Measurements from ENCODE around the gene SULT4A1.

Gene SULT4A1

DNA sequence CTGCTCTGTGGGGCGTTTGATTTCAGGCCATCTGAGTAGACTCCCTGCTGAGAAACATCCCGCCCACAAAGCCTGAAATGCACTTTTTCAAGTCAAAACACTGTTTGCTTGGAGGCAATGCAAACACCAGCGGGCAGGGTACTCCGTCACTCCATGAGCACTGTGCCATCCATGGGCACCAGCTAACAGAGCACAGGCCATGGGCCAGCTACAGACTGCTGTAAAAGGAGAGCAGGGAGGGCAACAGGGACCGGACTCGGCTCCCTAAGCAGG, 33.7 kb downstream of the SULT4A1 start:
- DNase-seq (ENCODE audit: low spot score) = no peak

DNA sequence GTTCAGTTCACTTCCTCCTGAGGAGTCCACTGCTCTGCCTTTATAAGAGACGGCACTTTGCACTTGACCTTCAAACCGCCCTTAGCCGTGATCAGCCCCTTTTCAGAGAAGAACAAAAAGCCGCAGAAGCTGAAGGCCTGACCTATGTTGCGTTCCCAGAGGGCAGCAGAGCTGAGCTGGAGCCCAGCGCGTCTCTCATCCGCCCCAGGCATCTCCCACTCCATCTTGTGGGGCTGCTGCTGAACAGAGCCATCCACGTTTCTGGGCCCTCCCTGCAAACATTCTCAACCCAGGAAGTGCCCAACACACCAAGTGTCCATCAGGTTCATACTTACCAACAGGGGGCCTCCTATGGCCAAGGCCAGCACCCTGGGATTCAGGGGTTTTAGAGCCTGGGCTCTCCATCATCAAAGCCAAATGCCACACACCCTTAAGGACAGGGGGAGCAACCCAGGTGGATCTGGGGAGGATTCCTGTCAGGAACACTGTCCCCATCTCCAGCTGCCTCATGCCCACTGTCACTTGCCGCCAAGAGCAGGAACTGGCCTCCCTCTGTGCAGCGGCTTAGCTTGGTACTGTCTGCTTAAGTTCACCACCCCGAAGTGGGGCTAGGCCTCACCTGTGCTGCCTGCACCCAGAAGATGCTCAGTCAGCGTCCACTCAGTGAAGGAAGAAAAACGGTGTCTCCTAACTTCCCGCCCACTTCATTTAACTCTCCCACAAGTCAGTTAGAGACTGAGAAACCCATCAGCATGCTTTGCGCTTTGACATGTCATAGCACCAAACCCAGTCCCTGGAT, 34.2 kb downstream of the SULT4A1 start:
- DNase-seq (ENCODE audit: low spot score) = no peak

DNA sequence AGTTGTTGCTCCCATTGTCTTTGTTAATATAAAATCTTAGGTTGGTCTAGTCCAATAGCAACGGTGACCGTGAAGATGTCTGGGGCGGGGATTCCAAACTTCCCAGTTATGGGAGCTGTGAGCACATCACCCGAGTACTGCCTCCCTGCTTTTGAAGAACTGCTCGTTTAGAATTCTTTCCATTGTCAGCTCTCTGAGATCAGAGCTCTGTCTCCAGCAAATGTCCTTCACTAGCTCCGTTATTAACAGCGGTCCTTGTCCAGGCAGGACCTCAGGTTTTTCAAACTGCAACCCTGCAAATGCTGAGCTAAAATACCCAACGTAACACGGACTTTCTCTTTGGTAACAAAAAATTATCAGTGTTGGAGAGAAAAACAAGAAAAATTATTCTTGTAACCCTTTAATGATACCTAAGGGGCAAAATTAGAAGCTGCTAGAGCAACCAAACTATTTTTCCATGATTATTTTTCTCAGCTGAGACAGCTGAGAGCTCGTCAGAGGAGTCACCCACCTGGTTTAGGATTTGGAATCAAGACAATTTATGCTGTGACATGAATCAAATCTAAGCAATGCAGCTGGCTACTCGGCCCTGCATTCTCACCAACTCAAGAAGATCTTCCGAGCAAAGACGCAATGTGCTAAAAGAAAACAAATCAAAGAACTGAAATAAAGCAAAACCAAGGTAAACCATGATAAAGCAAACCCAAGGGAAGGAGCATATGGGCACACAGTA, 35.1 kb downstream of the SULT4A1 start:
- DNase-seq (ENCODE audit: low spot score) = no peak

DNA sequence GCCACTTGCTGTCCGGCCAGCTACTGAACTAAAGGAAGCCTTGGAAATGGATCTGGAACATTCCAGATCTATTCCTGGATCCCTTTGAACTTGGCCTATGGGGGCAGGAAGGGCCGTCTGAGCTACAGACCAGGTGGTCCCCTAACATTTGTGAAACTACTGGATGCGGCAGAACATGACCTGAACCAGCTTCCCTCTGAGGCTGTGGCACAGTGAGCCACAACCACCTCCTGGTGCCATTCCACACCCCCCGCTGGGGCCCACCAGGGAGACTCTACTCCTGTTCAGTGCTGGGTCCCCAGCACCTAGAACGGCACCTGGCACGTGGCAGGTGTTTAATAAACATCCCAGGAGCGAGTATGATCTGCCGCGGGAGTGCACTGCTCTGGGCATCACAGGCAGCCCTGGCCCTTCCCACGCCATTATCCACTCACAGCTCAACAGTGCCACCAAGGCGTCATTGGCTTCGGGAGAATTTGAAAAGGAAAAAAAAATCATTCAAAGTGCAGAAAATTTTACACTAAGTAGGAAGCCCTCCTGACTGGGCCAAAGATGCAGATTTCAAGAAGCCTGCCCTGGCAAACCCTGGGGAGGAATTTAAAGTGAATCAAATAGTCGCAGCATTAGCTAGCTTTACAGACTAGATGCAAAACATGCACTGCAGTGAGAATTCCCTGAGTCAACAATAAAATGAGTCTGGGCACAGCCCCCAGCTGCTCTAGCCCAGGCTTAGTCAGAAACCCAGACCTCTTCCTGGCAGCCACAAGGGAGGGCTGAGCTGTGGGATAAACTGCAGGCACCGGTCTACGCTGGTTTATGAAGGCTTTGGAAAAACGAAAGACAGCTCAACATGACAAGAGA, 35.9 kb downstream of the SULT4A1 start:
- peak; percentile 45 for DNase-seq (ENCODE audit: low spot score)

DNA sequence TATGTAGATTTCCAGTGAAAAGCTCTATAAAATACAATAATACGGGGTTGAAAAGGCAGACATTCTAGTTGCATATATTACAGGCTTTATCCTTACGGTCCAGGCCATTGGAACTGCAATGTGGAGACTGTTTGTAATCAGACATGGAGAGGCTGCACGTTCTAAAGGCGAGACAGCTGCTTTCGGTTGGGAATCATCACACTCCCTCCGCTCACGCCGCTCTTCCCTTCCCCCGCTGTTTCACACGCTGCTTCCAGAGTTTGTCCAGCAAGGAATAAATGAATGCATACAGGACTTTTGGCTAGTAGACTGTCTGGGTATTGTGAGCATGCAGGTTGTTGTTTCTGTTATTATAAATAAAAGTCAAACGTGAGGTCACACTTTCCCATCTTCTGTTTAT, 36.7 kb downstream of the SULT4A1 start:
- no peak for DNase-seq (ENCODE audit: low spot score)

- DNase-seq (ENCODE audit: low spot score) = no peak
Measured at GRCh38 chr22:43824724-43825420, 37.4 kb downstream of the SULT4A1 start.

DNA sequence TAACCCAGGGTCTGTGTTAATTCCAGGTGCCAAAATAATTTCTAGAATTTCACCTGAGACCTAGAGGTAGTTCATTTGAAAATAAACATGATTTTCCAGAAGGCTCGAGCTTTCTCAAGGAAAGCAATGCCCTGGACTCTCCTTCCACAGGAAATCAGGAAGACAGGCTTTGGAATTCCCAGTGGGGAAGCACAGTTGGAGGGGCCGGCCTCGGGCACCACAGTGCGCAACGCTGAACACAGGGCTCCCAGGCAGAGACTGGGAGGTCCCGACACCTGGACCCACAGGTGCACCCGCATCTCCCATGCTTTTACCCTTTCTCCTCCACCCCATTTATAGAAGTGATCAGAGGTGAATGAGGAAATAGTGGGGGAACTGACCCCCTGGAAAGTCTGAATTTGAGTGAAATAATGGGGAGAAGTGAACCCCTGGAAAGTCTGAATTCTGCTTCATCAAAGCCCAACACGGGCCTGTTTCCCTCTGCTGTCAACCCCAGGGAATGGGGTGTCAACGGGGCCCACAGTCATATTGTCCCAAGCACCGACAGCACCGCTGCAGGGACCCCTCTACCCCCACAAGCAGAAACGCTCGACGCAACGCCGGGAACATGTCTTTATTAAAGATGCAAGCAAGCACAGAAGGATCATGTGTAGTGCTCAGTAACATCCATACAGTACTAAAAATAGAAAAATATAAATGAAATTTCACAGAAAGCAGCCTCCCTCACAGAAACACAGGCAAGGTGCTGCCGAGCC, 38.2 kb downstream of the SULT4A1 start:
- no peak for DNase-seq (ENCODE audit: low spot score)

- DNase-seq (ENCODE audit: low spot score) = no peak
Measured at GRCh38 chr22:43823353-43823908, 38.9 kb downstream of the SULT4A1 start.

DNA sequence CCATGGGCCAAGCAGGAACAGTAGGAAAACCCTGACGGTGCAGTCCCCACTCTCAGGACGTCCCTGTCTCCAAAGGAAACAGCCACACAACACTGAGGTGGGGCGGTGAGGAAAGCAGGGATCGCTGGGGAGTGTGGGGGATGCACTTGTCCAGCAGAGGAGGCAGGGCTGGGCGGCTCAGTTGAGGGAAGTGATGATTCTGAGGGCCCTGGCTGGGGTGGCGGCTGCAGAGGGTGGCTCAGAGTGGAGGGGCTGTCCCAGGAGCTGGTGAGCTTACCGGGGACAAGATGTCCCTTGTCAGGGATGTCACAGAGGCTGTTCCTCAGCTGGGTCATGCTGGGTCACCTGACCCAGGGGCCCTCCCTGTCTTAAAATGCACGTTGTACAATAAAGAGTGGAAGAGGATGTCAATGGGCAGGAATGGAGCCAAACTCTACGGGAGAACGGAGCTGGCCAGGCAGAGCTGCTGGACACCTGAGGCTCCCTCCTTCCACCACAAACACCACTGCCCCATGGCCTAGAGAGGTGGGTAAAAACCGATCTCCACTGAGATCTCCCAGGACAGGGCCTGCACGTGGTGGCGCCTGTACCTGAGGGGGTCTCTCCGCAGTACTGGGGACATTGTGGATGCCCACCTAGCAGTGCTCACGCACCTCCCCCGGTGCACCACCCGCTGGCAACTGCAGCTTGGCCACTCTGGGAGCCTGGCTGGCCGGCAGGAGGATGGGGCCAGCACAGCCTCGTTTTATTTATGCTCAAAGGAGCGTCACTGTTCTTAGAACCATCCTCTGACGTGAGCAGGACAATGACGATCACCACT, 40.5 kb downstream of the SULT4A1 start:
- DNase-seq (ENCODE audit: low spot score) = no peak

GRCh38 chr22:43820651-43821305, 41.5 kb downstream of the SULT4A1 start:
- DNase-seq (ENCODE audit: low spot score) = no peak

GRCh38 chr22:43819931-43820640, 42.2 kb downstream of the SULT4A1 start:
- DNase-seq (ENCODE audit: low spot score) = no peak

DNA sequence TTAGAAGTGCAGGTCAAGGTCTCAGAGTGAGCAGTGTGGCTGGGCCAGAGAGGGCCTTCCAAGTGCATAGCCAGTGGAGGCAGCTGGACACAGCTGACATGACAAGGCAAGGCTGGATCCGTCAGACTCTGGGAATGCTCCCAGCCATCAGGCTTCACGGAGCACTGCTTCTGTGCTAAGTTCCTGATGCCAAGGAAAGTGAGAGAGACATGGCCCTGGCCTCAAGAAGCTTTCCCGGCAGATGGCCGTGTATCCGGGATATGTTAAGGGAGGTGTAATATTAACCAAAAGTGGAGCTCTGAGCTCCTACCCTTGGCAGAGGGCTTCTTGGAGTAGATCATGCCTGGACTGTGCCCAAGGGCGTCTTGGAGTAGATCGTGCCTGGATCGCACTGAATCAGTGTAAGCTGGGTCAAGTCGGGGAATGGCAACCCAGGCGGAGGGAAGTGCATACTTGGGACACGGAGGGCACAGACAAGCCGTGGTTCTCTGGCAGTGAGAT, 42.8 kb downstream of the SULT4A1 start:
- no peak for DNase-seq (ENCODE audit: low spot score)

- no peak for DNase-seq (ENCODE audit: low spot score)
Measured at GRCh38 chr22:43818981-43819380, 43.3 kb downstream of the SULT4A1 start.

DNA sequence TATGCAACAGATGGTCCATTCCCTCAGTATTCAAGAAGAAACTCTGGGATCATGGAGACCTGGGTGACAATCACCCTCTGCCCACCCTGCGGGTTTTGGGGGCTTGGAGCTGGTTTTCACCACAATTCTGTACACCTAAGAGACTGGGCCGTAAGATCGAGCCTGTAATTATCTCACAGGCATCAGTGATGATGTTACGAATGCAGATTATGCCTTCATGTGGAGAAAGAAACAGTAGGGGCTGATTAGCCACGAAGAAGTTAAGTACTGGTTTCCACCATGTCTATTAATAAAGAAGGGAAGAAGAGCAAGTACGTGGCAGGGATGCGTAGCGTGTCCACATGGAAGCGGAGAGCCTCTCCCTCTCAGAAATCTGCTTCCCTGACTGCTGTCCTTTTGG, 44.9 kb downstream of the SULT4A1 start:
- no peak for DNase-seq (ENCODE audit: low spot score)

- DNase-seq (ENCODE audit: low spot score) = no peak
Measured at GRCh38 chr22:43814264-43814663, 48.0 kb downstream of the SULT4A1 start.

DNA sequence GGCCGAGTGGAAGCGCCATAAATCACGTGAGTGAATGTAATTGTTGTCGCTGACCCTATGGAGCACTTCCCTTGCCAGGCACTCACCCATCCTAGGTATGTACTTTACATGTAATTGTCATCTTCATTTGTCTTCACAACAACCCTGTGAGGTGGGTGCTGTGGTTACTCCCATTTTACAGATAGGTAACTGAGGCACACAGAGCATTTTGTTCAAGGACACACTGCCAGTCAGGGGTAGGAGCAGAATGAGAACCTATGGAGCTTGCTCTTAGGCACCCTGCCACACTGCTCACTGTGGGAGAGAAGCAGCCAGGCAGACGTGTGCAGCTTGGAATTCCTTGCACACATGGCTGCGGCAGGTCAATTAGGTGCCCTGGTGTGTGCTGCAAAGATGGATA, 49.4 kb downstream of the SULT4A1 start:
- no peak for DNase-seq (ENCODE audit: low spot score)

DNA sequence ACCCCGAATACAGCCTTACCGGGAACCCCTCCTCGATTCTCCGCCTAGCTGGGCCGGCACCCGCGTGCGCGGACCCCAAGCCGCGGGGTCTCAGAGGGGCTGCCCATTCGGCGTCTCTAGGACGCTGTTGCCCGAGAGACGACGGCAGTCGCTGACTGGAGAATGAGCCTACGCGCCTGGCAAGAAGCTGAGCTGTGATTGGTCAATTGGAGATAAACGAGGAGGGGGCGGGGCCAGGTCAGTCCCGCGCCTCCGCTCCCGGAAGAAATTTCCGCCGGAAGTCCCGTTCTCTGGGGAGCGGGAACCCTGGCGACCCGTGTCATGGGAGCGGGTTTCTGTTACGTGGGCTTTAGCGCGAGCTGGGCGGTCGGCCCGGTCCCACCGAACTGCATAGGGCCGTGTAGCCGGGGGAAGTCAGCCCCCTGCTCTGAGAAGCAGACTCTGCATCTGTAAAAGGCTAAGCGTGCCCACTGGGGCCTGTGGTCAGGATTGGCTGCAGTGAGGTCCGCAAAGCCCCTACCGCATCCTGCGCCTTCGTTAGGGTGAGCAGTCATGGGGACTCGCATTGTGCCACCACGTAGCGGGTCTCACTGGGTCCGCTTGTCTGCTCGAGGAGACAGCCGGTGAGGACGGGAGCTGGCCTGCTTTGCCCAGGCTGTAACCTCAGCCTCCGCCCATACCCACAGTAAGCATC, 50.0 kb downstream of the SULT4A1 start, which contains the start of gene EFCAB6:
EFCAB6 (minus strand) TSS at position 157 of the 694 bp plus-strand sequence. CDS start 29,987 bp downstream, outside the sequence.
- DNase-seq (ENCODE audit: low spot score) = peak; percentile 89

- peak; percentile 18 for DNase-seq (ENCODE audit: low spot score)
Measured at GRCh38 chr22:43811777-43812148, 50.5 kb downstream of the SULT4A1 start.

All from pons (tissue), 1 donor.